ENCODE measurements around the gene EGR2.
A peak's percentile ranks its signal among the peaks of the same experiment; 100 is the strongest.

EGR2 gene

DNA sequence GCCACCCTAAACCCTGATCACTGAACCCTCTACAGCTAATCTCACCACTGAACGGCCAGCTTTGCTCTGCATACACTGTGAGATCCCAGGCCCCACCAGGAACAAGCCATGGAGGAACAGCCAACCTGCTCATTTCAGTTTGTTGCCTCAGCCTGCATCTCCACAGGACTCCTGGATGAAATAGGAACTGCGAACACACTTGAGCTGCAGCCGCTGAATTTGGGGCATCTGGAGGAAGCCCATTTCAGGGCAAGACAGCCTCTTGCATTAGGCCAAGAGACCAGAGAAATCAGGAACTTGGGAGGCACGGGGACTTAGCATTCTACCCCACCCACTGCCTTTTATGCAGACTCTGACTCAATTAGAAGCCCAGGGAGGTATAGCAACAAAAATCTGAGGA lies 14.5 kb upstream of the EGR2 start:
- Histone ChIP-seq H3K4me3 (replicated peaks; ENCODE audit: insufficient read depth, low read length) (no peak overlapping the region), H3K27me3 (ENCODE audit: insufficient read depth, poor library complexity, severe bottlenecking) (no peaks in the 10 kb centered on the region), H3K27ac (replicated peaks) (no peak overlapping the region)
- TF ChIP-seq POLR2AphosphoS5 (IDR thresholded peaks at IDR 0.05; ENCODE audit: low read depth): no peak
- TF ChIP-seq SPI1 (IDR thresholded peaks at IDR 0.05; ENCODE audit: borderline replicate concordance, low read depth): peak; percentile 28; the same call in 1 of the 2 replicates
- TF ChIP-seq CTCF (IDR thresholded peaks at IDR 0.05; ENCODE audit: insufficient read depth, low read length): no peak
- DNase-seq (ENCODE audit: low read depth in 1 of 2, low spot score in 1 of 2): peak in 1 of 2 experiments; percentile 41

- H3K4me3 ChIP-seq (replicated peaks; ENCODE audit: insufficient read depth, low read length): no peak overlapping the region
- no peak for TF ChIP-seq CTCF (IDR thresholded peaks at IDR 0.05; ENCODE audit: insufficient read depth, low read length)
- TF ChIP-seq GABPA (IDR thresholded peaks at IDR 0.05; ENCODE audit: low read depth): no peak
- no peak for TF ChIP-seq POLR2AphosphoS5 (IDR thresholded peaks at IDR 0.05; ENCODE audit: low read depth)
- TF ChIP-seq, protein P1, sequence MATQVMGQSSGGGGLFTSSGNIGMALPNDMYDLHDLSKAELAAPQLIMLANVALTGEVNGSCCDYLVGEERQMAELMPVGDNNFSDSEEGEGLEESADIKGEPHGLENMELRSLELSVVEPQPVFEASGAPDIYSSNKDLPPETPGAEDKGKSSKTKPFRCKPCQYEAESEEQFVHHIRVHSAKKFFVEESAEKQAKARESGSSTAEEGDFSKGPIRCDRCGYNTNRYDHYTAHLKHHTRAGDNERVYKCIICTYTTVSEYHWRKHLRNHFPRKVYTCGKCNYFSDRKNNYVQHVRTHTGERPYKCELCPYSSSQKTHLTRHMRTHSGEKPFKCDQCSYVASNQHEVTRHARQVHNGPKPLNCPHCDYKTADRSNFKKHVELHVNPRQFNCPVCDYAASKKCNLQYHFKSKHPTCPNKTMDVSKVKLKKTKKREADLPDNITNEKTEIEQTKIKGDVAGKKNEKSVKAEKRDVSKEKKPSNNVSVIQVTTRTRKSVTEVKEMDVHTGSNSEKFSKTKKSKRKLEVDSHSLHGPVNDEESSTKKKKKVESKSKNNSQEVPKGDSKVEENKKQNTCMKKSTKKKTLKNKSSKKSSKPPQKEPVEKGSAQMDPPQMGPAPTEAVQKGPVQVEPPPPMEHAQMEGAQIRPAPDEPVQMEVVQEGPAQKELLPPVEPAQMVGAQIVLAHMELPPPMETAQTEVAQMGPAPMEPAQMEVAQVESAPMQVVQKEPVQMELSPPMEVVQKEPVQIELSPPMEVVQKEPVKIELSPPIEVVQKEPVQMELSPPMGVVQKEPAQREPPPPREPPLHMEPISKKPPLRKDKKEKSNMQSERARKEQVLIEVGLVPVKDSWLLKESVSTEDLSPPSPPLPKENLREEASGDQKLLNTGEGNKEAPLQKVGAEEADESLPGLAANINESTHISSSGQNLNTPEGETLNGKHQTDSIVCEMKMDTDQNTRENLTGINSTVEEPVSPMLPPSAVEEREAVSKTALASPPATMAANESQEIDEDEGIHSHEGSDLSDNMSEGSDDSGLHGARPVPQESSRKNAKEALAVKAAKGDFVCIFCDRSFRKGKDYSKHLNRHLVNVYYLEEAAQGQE (IDR thresholded peaks at IDR 0.05; ENCODE audit: insufficient replicate concordance, low read depth): no peak
- TF ChIP-seq SPI1 (IDR thresholded peaks at IDR 0.05; ENCODE audit: borderline replicate concordance, low read depth): no peak
- DNase-seq (ENCODE audit: low read depth in 1 of 2, low spot score in 1 of 2): no peak
- no peak overlapping the region for H3K27ac ChIP-seq (replicated peaks)
- H3K27me3 ChIP-seq (ENCODE audit: insufficient read depth, poor library complexity, severe bottlenecking): no peaks in the 10 kb centered on the region
These were observed 13.5 kb upstream of the EGR2 start for GRCh38 chr10:62829622-62830021.

DNA sequence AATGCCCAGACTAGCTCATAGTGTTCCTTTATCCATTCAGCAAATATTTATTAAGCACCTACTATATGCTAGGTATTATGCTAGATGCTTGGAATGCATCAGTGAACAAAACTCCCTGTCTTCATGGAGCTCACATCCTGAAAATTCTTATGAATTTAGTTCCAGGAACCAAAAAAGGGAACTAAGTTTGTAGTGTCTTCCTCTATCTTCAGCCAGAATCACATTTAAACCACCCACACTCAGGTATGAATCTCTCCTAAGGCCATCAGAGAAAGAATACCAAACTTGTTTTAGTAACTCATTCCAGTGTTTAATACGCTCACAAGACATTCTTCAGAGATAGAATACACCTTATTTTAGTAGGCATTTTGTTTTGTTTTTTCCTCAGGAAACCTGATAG lies 10.1 kb upstream of the EGR2 start:
- H3K4me3 ChIP-seq (replicated peaks; ENCODE audit: insufficient read depth, low read length): no peak overlapping the region
- no peak overlapping the region for H3K27ac ChIP-seq (replicated peaks)
- no peaks in the 10 kb centered on the region for H3K27me3 ChIP-seq (ENCODE audit: insufficient read depth, poor library complexity, severe bottlenecking)
- TF ChIP-seq, protein P1 (IDR thresholded peaks at IDR 0.05; ENCODE audit: insufficient replicate concordance, low read depth): no peak
- TF ChIP-seq POLR2AphosphoS5 (IDR thresholded peaks at IDR 0.05; ENCODE audit: low read depth) (no peak), SPI1 (IDR thresholded peaks at IDR 0.05; ENCODE audit: borderline replicate concordance, low read depth) (no peak), GABPA (IDR thresholded peaks at IDR 0.05; ENCODE audit: low read depth) (no peak), CTCF (IDR thresholded peaks at IDR 0.05; ENCODE audit: insufficient read depth, low read length) (no peak)
- no peak for DNase-seq (ENCODE audit: low read depth in 1 of 2, low spot score in 1 of 2)

DNA sequence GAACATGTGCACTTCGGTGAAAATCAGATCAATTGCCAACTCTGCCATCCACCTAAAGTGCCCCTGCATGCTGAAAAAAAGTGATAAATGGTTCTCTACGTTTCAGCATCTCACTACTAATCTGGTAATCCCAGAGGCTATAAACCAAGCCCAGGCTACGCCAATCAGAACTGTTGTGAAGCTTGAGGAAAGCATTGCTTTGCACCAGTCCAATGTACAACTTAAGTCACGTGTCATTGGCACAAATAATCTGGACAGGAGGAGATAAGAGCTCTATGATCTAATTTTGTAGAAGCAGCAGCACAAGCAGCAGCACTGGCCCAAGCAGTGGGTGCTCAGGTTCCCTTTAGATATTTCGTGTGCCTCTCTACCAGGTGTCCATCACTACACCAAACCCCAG lies 4.4 kb upstream of the EGR2 start:
- Histone ChIP-seq H3K27ac (replicated peaks) (no peak overlapping the region), H3K27me3 (ENCODE audit: insufficient read depth, poor library complexity, severe bottlenecking) (peaks cover 22% of the 10 kb centered on the region), H3K4me3 (replicated peaks; ENCODE audit: insufficient read depth, low read length) (no peak overlapping the region)
- DNase-seq (ENCODE audit: low read depth in 1 of 2, low spot score in 1 of 2): no peak
- TF ChIP-seq, protein P1 (IDR thresholded peaks at IDR 0.05; ENCODE audit: insufficient replicate concordance, low read depth): no peak
- TF ChIP-seq CTCF (IDR thresholded peaks at IDR 0.05; ENCODE audit: insufficient read depth, low read length): no peak
- TF ChIP-seq SPI1 (IDR thresholded peaks at IDR 0.05; ENCODE audit: borderline replicate concordance, low read depth): no peak
- no peak for TF ChIP-seq POLR2AphosphoS5 (IDR thresholded peaks at IDR 0.05; ENCODE audit: low read depth)
- TF ChIP-seq GABPA (IDR thresholded peaks at IDR 0.05; ENCODE audit: low read depth): no peak
